Pulmonary artery endothelial cell (primary cell): ENCODE data around the gene ADORA2B. TPM values are rescaled to one million over a fixed set of nuclear protein-coding genes. Genes with fewer than 3 reads are reported as not detected.

Experiments
- DNase-seq: peaks from one replicate; pipeline ENCODE4 v3.0.0-alpha.2; 2011; ENCODE audit warnings: low read depth, low spot score
- total RNA-seq: library from RNA; depleted of rRNA; stranded (reverse); fragments of >200 nt; gene quantifications from 2 replicates; pipeline ENCODE4 v1.2.3, GENCODE V29; 2014

Gene ADORA2B
- total RNA-seq, 1 donor from 2014 or later: 8.0 TPM

GRCh38 chr17:15981208-15981607 is 36.3 kb downstream of the ADORA2B start:
- DNase-seq: no peak

- DNase-seq: no peak
Observed at GRCh38 chr17:15981646-15982580, 37.0 kb downstream of the ADORA2B start.

GRCh38 chr17:15996322-15996721 is 51.4 kb downstream of the ADORA2B start:
- DNase-seq: no peak

- no peak for DNase-seq
Observed at GRCh38 chr17:15998031-15998562, 53.2 kb downstream of the ADORA2B start.

GRCh38 chr17:15999141-15999973 is 54.4 kb downstream of the ADORA2B start, which contains the start of the genes TTC19 and ZSWIM7:
TSS of gene TTC19 (plus strand) at chr17:15999824. CDS start at chr17:15999849, 25 bp downstream.
TSS of gene ZSWIM7 (minus strand) at chr17:15999704. CDS start at chr17:15999594, 110 bp downstream.
- peak; percentile 83 for DNase-seq

GRCh38 chr17:15999974-16000827 is 55.3 kb downstream of the ADORA2B start:
- no peak for DNase-seq

GRCh38 chr17:16001226-16001897 is 56.4 kb downstream of the ADORA2B start:
- DNase-seq: no peak

- DNase-seq: no peak
Observed at GRCh38 chr17:16002708-16003260, 57.9 kb downstream of the ADORA2B start.

- no peak for DNase-seq
Observed at GRCh38 chr17:16003841-16004240, 58.9 kb downstream of the ADORA2B start.

- DNase-seq: no peak
Observed at GRCh38 chr17:16005636-16006035, 60.7 kb downstream of the ADORA2B start.

GRCh38 chr17:16007439-16007838 is 62.5 kb downstream of the ADORA2B start:
- no peak for DNase-seq

- DNase-seq: peak; percentile 81
Observed at GRCh38 chr17:16013943-16014407, 69.0 kb downstream of the ADORA2B start.

GRCh38 chr17:16019347-16019746 is 74.4 kb downstream of the ADORA2B start:
- no peak for DNase-seq

GRCh38 chr17:16023881-16024280 is 79.0 kb downstream of the ADORA2B start:
- no peak for DNase-seq

- no peak for DNase-seq
Observed at GRCh38 chr17:16025202-16025601, 80.3 kb downstream of the ADORA2B start.

Other genes starting within 250 kb of the ADORA2B start
- gene ZNF286A, start 245.4 kb upstream of the ADORA2B start, total RNA-seq: 28.8 and 41.7 TPM in 2 replicates
- not detected in 2 replicates for gene TBC1D26, start 212.8 kb upstream of the ADORA2B start, total RNA-seq
- 15.7 and 17.8 TPM in 2 replicates for gene ZSWIM7, start 54.6 kb downstream of the ADORA2B start, total RNA-seq
- gene TTC19, start 54.7 kb downstream of the ADORA2B start, total RNA-seq: 47.2 and 60.4 TPM in 2 replicates